Measurements from ENCODE around the gene USP1.

USP1 gene

DNA sequence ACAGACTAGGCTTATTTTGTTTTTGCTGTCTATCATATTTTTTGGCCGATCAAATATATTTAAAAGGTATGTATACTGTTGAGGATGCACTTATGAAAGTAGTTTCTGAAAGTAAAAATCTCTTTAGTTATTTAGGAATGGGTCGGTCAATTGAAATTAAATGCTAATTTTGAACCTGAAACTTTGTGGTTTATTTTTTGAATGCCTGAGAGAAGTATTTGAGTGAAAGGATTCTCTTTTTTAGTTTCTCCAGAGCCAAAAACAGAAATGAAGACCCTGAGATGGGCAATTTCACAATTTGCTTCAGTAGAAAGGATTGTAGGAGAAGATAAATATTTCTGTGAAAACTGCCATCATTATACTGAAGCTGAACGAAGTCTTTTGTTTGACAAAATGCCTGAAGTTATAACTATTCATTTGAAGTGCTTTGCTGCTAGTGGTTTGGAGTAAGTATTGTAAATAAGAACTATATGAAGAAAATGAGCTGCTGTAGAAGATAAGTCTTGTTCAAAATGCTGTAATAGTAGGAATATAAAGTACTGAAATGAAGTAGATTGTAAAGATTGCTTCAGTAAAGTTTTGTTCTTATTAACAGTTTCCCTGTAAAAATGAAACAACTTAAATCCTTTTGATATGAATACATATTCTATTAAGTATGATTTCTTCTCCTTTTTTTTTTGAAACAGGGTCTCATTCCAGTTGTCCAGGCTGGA, 11.5 kb downstream of the USP1 start:
- TF ChIP-seq, protein P1, sequence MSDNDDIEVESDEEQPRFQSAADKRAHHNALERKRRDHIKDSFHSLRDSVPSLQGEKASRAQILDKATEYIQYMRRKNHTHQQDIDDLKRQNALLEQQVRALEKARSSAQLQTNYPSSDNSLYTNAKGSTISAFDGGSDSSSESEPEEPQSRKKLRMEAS (IDR thresholded peaks at IDR 0.05; ENCODE audit: low read depth, low read length) = no peak
- TF ChIP-seq POLR2A (IDR thresholded peaks at IDR 0.05; ENCODE audit: extremely low read depth, insufficient read length) = no peak
- TF ChIP-seq, protein P2, sequence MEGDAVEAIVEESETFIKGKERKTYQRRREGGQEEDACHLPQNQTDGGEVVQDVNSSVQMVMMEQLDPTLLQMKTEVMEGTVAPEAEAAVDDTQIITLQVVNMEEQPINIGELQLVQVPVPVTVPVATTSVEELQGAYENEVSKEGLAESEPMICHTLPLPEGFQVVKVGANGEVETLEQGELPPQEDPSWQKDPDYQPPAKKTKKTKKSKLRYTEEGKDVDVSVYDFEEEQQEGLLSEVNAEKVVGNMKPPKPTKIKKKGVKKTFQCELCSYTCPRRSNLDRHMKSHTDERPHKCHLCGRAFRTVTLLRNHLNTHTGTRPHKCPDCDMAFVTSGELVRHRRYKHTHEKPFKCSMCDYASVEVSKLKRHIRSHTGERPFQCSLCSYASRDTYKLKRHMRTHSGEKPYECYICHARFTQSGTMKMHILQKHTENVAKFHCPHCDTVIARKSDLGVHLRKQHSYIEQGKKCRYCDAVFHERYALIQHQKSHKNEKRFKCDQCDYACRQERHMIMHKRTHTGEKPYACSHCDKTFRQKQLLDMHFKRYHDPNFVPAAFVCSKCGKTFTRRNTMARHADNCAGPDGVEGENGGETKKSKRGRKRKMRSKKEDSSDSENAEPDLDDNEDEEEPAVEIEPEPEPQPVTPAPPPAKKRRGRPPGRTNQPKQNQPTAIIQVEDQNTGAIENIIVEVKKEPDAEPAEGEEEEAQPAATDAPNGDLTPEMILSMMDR (IDR thresholded peaks at IDR 0.05; ENCODE audit: low read depth, low read length) = no peak
- no peak for TF ChIP-seq MYC (IDR thresholded peaks at IDR 0.05; ENCODE audit: low read depth, low read length)
- no peak for DNase-seq (ENCODE audit: low read depth)
- no peak overlapping the region for H3K4me3 ChIP-seq (ENCODE audit: low read depth, low read length)

DNA sequence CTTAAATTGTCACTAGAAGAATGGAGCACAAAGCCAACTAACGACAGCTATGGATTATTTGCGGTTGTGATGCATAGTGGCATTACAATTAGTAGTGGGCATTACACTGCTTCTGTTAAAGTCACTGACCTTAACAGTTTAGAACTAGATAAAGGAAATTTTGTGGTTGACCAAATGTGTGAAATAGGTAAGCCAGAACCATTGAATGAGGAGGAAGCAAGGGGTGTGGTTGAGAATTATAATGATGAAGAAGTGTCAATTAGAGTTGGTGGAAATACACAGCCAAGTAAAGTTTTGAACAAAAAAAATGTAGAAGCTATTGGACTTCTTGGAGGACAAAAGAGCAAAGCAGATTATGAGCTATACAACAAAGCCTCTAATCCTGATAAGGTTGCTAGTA, 13.5 kb downstream of the USP1 start:
- DNase-seq (ENCODE audit: low read depth) = no peak
- TF ChIP-seq POLR2A (IDR thresholded peaks at IDR 0.05; ENCODE audit: extremely low read depth, insufficient read length) (no peak), MYC (IDR thresholded peaks at IDR 0.05; ENCODE audit: low read depth, low read length) (no peak)
- TF ChIP-seq, protein P1 (IDR thresholded peaks at IDR 0.05; ENCODE audit: low read depth, low read length) = no peak
- TF ChIP-seq, protein P2 (IDR thresholded peaks at IDR 0.05; ENCODE audit: low read depth, low read length) = no peak
- no peak overlapping the region for H3K4me3 ChIP-seq (ENCODE audit: low read depth, low read length)

DNA sequence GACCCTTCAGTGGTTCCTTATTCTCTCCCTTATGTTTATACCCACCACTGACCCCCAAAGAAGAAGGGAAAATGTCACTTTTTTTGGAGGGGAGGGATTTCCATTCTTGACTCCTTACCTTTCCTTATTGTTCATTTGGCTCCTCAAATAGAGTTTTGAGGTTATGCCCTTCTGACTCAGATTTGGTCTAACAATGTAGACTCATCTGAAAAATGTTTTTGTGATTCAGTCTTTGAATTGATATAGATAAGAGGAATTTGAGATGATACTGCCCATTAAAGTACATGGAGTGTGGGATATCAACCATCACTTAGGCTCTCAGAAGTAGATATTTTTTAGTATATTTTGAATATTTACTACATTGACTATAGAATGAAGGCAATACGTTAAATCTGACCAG, 16.1 kb downstream of the USP1 start:
- no peak overlapping the region for H3K4me3 ChIP-seq (ENCODE audit: low read depth, low read length)
- TF ChIP-seq POLR2A (IDR thresholded peaks at IDR 0.05; ENCODE audit: extremely low read depth, insufficient read length) = no peak
- no peak for DNase-seq (ENCODE audit: low read depth)

DNA sequence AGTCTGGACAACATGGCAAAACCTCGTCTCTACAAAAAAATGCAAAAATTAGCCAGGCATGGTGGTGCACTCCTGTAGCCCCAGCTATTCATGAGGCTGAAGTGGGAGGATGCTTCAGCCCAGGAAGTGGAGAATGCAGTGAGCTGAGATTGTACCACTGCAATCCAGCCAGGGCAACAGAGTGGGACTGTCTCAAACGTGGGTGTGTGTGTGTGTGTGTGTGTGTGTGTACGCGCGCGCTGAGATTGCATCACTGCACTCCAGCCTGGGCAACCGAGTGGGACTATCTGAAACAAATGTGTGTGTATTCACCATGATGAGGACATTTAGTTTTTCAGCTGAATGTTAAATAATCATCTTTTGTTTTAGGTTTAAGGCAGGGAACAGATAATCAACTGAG, 21.1 kb downstream of the USP1 start:
- no peak overlapping the region for H3K4me3 ChIP-seq (ENCODE audit: low read depth, low read length)
- TF ChIP-seq POLR2A (IDR thresholded peaks at IDR 0.05; ENCODE audit: extremely low read depth, insufficient read length) = no peak
- TF ChIP-seq, protein P1 (IDR thresholded peaks at IDR 0.05; ENCODE audit: low read depth, low read length) = no peak
- no peak for TF ChIP-seq MYC (IDR thresholded peaks at IDR 0.05; ENCODE audit: low read depth, low read length)
- TF ChIP-seq, protein P2 (IDR thresholded peaks at IDR 0.05; ENCODE audit: low read depth, low read length) = no peak
- no peak for DNase-seq (ENCODE audit: low read depth)

DNA sequence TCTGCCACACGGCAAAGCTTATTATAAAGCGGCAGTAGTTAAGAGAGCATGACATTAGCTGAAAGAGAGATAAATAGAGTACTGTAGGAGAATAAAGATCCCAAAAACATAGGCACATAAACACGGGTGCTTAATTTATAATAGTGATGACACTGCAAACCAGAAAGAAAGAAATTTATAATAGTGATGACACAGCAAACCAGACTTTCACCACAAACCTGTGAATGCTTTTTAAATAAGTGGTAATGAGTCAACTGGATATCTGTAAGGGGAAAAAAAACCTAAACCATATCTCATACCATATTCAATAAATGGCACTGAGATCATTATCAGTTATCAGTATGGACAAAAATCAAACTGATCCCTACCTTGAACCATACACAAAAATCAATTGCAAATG, 25.5 kb downstream of the USP1 start:
- H3K4me3 ChIP-seq (ENCODE audit: low read depth, low read length) = no peak overlapping the region
- DNase-seq (ENCODE audit: low read depth) = no peak
- TF ChIP-seq, protein P1 (IDR thresholded peaks at IDR 0.05; ENCODE audit: low read depth, low read length) = no peak
- no peak for TF ChIP-seq MYC (IDR thresholded peaks at IDR 0.05; ENCODE audit: low read depth, low read length)
- no peak for TF ChIP-seq POLR2A (IDR thresholded peaks at IDR 0.05; ENCODE audit: extremely low read depth, insufficient read length)
- TF ChIP-seq, protein P2 (IDR thresholded peaks at IDR 0.05; ENCODE audit: low read depth, low read length) = no peak

DNA sequence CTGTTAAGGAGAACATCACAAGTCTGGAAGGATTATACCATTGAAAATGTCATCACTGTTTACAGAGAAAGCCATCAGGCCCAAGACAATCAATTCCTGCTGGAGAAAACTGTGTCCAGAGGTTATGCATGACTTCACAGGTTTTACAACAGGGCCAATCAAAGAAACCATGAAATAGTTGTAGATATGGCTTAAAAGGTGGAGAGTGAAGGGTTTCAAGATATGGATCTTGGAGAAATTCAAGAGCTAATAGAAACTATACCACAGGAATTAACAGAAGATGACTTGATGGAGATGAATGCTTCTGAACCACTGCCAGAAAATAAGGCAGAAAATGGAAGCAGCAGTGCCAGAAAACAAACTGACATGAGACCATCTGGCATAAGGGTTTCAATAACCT, 30.2 kb downstream of the USP1 start:
- TF ChIP-seq, protein P1 (IDR thresholded peaks at IDR 0.05; ENCODE audit: low read depth, low read length) = no peak
- TF ChIP-seq MYC (IDR thresholded peaks at IDR 0.05; ENCODE audit: low read depth, low read length) (no peak), POLR2A (IDR thresholded peaks at IDR 0.05; ENCODE audit: extremely low read depth, insufficient read length) (no peak)
- TF ChIP-seq, protein P2 (IDR thresholded peaks at IDR 0.05; ENCODE audit: low read depth, low read length) = no peak
- H3K4me3 ChIP-seq (ENCODE audit: low read depth, low read length) = no peak overlapping the region
- no peak for DNase-seq (ENCODE audit: low read depth)
